ENCODE measurements around the gene TECPR1. TPM values are rescaled to one million over a fixed set of nuclear protein-coding genes. Genes with fewer than 3 reads are reported as not detected.

The TECPR1 gene
- total RNA-seq, 2 donors from 2014 or later = 41.6 to 53.8 TPM

- Histone ChIP-seq H3K9me3 (no peaks in the 10 kb centered on the region), H3K36me3 (no peaks in the 10 kb centered on the region), H3K27ac (no peak overlapping the region), H3K27me3 (replicated peaks; ENCODE audit: insufficient read depth) (no peaks in the 10 kb centered on the region), H3K4me1 (ENCODE audit: control insufficient read depth in 1 of 2, low read depth in 2 of 2) (peaks cover 18% of the 10 kb centered on the region in 2 donors), H3K4me3 (no peak overlapping the region)
- TF ChIP-seq, protein P1, sequence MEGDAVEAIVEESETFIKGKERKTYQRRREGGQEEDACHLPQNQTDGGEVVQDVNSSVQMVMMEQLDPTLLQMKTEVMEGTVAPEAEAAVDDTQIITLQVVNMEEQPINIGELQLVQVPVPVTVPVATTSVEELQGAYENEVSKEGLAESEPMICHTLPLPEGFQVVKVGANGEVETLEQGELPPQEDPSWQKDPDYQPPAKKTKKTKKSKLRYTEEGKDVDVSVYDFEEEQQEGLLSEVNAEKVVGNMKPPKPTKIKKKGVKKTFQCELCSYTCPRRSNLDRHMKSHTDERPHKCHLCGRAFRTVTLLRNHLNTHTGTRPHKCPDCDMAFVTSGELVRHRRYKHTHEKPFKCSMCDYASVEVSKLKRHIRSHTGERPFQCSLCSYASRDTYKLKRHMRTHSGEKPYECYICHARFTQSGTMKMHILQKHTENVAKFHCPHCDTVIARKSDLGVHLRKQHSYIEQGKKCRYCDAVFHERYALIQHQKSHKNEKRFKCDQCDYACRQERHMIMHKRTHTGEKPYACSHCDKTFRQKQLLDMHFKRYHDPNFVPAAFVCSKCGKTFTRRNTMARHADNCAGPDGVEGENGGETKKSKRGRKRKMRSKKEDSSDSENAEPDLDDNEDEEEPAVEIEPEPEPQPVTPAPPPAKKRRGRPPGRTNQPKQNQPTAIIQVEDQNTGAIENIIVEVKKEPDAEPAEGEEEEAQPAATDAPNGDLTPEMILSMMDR (IDR thresholded peaks at IDR 0.05) = no peak
- no peak for ATAC-seq (ENCODE audit: insufficient number of reproducible peaks, low FRiP score, low read depth)
- no peak for DNase-seq (ENCODE audit: low spot score)
These were observed 3.9 kb downstream of the TECPR1 start for GRCh38 chr7:98248156-98248555.

DNA sequence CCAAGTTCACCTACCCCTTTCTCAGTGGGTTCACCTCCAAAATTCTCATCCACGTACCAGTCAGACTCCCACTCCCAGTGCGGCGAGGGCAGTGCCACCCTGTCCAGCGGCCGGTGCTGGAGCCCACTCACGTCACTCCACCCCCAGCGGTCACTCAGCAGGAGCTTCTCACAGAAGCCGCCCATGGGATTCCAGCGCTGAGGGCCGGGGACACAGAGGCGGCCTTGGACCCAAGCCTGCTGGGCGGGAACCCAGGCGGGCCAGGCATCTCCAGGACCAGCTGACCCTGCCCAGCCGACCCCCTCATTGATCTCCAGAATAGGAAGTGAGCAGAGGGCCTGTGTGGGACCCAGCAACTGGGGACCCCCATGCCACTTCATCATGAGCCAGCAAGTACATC is 7.2 kb downstream of the TECPR1 start:
- Histone ChIP-seq H3K4me1 (ENCODE audit: control insufficient read depth in 1 of 2, low read depth in 2 of 2) (no peaks in the 10 kb centered on the region), H3K36me3 (peaks cover 12% of the 10 kb centered on the region), H3K27me3 (replicated peaks; ENCODE audit: insufficient read depth) (no peaks in the 10 kb centered on the region), H3K4me3 (no peak overlapping the region), H3K9me3 (no peaks in the 10 kb centered on the region), H3K27ac (no peak overlapping the region)
- TF ChIP-seq, protein P1 (IDR thresholded peaks at IDR 0.05) = no peak
- no peak for DNase-seq (ENCODE audit: low spot score)
- ATAC-seq (ENCODE audit: insufficient number of reproducible peaks, low FRiP score, low read depth) = no peak

- H3K9me3 ChIP-seq = no peaks in the 10 kb centered on the region
- ATAC-seq (ENCODE audit: insufficient number of reproducible peaks, low FRiP score, low read depth) (no peak), DNase-seq (ENCODE audit: low spot score) (no peak)
- no peak overlapping the region for H3K27ac ChIP-seq
- H3K4me3 ChIP-seq = no peak overlapping the region
- H3K27me3 ChIP-seq (replicated peaks; ENCODE audit: insufficient read depth) = no peaks in the 10 kb centered on the region
- H3K36me3 ChIP-seq = peaks cover 27% of the 10 kb centered on the region
- TF ChIP-seq, protein P1 (IDR thresholded peaks at IDR 0.05) = no peak
- no peaks in the 10 kb centered on the region for H3K4me1 ChIP-seq (ENCODE audit: control insufficient read depth in 1 of 2, low read depth in 2 of 2)
These were observed 9.1 kb downstream of the TECPR1 start for GRCh38 chr7:98242934-98243333.

DNA sequence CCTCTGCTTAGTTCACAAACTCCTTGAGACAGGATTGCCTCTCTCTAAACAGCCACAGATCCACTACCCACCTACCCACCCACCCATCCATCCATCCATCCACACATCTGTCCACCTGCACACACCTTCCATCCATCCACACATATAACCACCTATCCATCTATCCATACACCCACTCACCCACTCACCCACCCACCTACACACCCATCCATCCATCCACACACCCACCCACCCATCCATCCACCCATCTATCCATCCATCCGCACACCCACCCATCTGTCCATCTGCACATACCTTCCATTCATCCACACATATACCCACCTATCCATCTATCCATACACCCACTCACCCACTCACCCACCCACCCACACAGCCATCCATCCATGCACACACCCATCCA is 9.7 kb downstream of the TECPR1 start:
- H3K4me3 ChIP-seq = no peak overlapping the region
- no peaks in the 10 kb centered on the region for H3K27me3 ChIP-seq (replicated peaks; ENCODE audit: insufficient read depth)
- no peak overlapping the region for H3K27ac ChIP-seq
- no peaks in the 10 kb centered on the region for H3K4me1 ChIP-seq (ENCODE audit: control insufficient read depth in 1 of 2, low read depth in 2 of 2)
- no peak for ATAC-seq (ENCODE audit: insufficient number of reproducible peaks, low FRiP score, low read depth)
- TF ChIP-seq, protein P1 (IDR thresholded peaks at IDR 0.05) = no peak
- H3K36me3 ChIP-seq = peaks cover 30% of the 10 kb centered on the region
- no peak for DNase-seq (ENCODE audit: low spot score)
- H3K9me3 ChIP-seq = no peaks in the 10 kb centered on the region

GRCh38 chr7:98241674-98242241 is 10.3 kb downstream of the TECPR1 start:
- Histone ChIP-seq H3K36me3 (peaks cover 32% of the 10 kb centered on the region), H3K27me3 (replicated peaks; ENCODE audit: insufficient read depth) (no peaks in the 10 kb centered on the region), H3K9me3 (no peaks in the 10 kb centered on the region), H3K4me3 (no peak overlapping the region), H3K4me1 (ENCODE audit: control insufficient read depth in 1 of 2, low read depth in 2 of 2) (no peaks in the 10 kb centered on the region), H3K27ac (no peak overlapping the region)
- DNase-seq (ENCODE audit: low spot score) = no peak
- TF ChIP-seq, protein P1 (IDR thresholded peaks at IDR 0.05) = no peak
- no peak for ATAC-seq (ENCODE audit: insufficient number of reproducible peaks, low FRiP score, low read depth)
